Mesenchymal stem cell (in vitro differentiated cells and primary cell): ENCODE data around the gene TIMM23.

Source experiments
- DNase-seq: peaks from one replicate; pipeline ENCODE4 v3.0.0-alpha.2; 2013
- H2AFZ ChIP-seq: one replicate; pipeline ENCODE4 v1.6.1; 2013; ENCODE audit warnings: low read depth, mild to moderate bottlenecking, control low read depth, inconsistent platforms, low read length, moderate library complexity
- H2AK5ac ChIP-seq: 2 replicates; pipeline ENCODE4 v1.6.1; 2013; ENCODE audit warnings: low read length, moderate library complexity, mild to moderate bottlenecking, inconsistent platforms; ENCODE audit not compliant: severe bottlenecking
- H2BK120ac ChIP-seq: one replicate; pipeline ENCODE4 v1.6.1; 2013; ENCODE audit warnings: low read depth, mild to moderate bottlenecking, inconsistent platforms, low read length, moderate library complexity
- H2BK12ac ChIP-seq, 2 experiments: one replicate each; pipeline ENCODE4 v1.6.1; 2013; ENCODE audit warnings: inconsistent platforms in 2 of 2, low read length in 2 of 2, mild to moderate bottlenecking in 2 of 2, moderate library complexity in 2 of 2, control low read depth in 1 of 2
- H2BK15ac ChIP-seq: one replicate; pipeline ENCODE4 v1.6.1; 2013; ENCODE audit warnings: mild to moderate bottlenecking, low read depth, inconsistent platforms; ENCODE audit not compliant: poor library complexity, severe bottlenecking
- H2BK5ac ChIP-seq: 2 replicates; pipeline ENCODE4 v1.6.1; 2013; ENCODE audit warnings: low read depth, mild to moderate bottlenecking, low read length, control low read depth, inconsistent platforms; ENCODE audit not compliant: poor library complexity, severe bottlenecking
- H3K14ac ChIP-seq, 2 experiments: one replicate each; pipeline ENCODE4 v1.6.1; 2013; ENCODE audit warnings: inconsistent platforms in 2 of 2, low read length in 2 of 2, control low read depth in 1 of 2, mild to moderate bottlenecking in 1 of 2, moderate library complexity in 1 of 2
- H3K18ac ChIP-seq, 2 experiments: one replicate each; pipeline ENCODE4 v1.6.1; 2013; ENCODE audit warnings: inconsistent platforms in 2 of 2, low read length in 2 of 2, control low read depth in 1 of 2, low read depth in 1 of 2, mild to moderate bottlenecking in 1 of 2
- H3K23ac ChIP-seq, 2 experiments: one replicate each; pipeline ENCODE4 v1.6.1; 2013; ENCODE audit warnings: inconsistent platforms in 2 of 2, low read length in 2 of 2, mild to moderate bottlenecking in 2 of 2, moderate library complexity in 2 of 2, control low read depth in 1 of 2
- H3K27ac ChIP-seq: 2 replicates; pipeline ENCODE4 v1.5.1; 2013; ENCODE audit warnings: mild to moderate bottlenecking, moderate library complexity, low read length, control low read depth, inconsistent platforms; ENCODE audit not compliant: poor library complexity, severe bottlenecking
- H3K27me3 ChIP-seq, 2 experiments: 2 replicates each; pipeline versions ENCODE4 v1.6.1 to v1.7.0; 2013; ENCODE audit warnings: low read length in 2 of 2, mild to moderate bottlenecking in 2 of 2, moderate library complexity in 2 of 2, control low read depth in 1 of 2, inconsistent platforms in 1 of 2; ENCODE audit not compliant: control insufficient read depth in 1 of 2, insufficient read depth in 1 of 2
- H3K36me3 ChIP-seq, 2 experiments: 2 replicates each; pipeline versions ENCODE4 v1.6.1 to v1.7.0; 2013; ENCODE audit warnings: low read length in 2 of 2, control low read depth in 1 of 2, inconsistent platforms in 1 of 2, low read depth in 1 of 2, mild to moderate bottlenecking in 1 of 2; ENCODE audit not compliant: insufficient read depth in 2 of 2, control insufficient read depth in 1 of 2
- H3K4ac ChIP-seq, 2 experiments: one replicate each; pipeline ENCODE4 v1.6.1; 2013; ENCODE audit warnings: inconsistent platforms in 2 of 2, low read length in 2 of 2, mild to moderate bottlenecking in 2 of 2, moderate library complexity in 2 of 2, control low read depth in 1 of 2, low read depth in 1 of 2
- H3K4me1 ChIP-seq: 2 replicates; pipeline ENCODE4 v1.6.1; 2013; ENCODE audit warnings: low read depth, low read length, control low read depth; ENCODE audit not compliant: control insufficient read depth, insufficient read depth
- H3K4me2 ChIP-seq: 2 replicates; pipeline ENCODE4 v1.6.1; 2013; ENCODE audit warnings: low read length, mild to moderate bottlenecking, inconsistent platforms; ENCODE audit not compliant: poor library complexity, severe bottlenecking
- H3K4me3 ChIP-seq, 2 experiments: 2 replicates each; pipeline versions ENCODE4 v1.5.1 to v1.7.0; 2013; ENCODE audit warnings: low read length in 2 of 2, mild to moderate bottlenecking in 2 of 2, control low read depth in 1 of 2, low read depth in 1 of 2; ENCODE audit not compliant: insufficient read depth in 1 of 2
- H3K79me1 ChIP-seq: replicated peaks from 2 replicates; pipeline ENCODE4 v1.6.1; 2013; ENCODE audit warnings: mild to moderate bottlenecking, control low read depth, low read length, inconsistent platforms; ENCODE audit not compliant: poor library complexity, severe bottlenecking
- H3K9ac ChIP-seq: 2 replicates; pipeline ENCODE4 v1.7.0; 2013; ENCODE audit warnings: mild to moderate bottlenecking, low read length, moderate library complexity
- H3K9me3 ChIP-seq: 2 replicates; pipeline ENCODE4 v1.7.0; 2013; ENCODE audit warnings: mild to moderate bottlenecking, low read length; ENCODE audit not compliant: control insufficient read depth
- H4K8ac ChIP-seq: one replicate; pipeline ENCODE4 v1.6.1; 2013; ENCODE audit warnings: inconsistent platforms, mild to moderate bottlenecking, low read length, moderate library complexity
- H4K91ac ChIP-seq: one replicate; pipeline ENCODE4 v1.6.1; 2013; ENCODE audit warnings: mild to moderate bottlenecking, low read length, inconsistent platforms
- WGBS: methylation state at CpG from one replicate; pipeline ENCODE4 v1.1.7; 2013; ENCODE audit warnings: mixed read lengths; 5-methylcytosine and 5-hydroxymethylcytosine counted together

The TIMM23 gene

DNA sequence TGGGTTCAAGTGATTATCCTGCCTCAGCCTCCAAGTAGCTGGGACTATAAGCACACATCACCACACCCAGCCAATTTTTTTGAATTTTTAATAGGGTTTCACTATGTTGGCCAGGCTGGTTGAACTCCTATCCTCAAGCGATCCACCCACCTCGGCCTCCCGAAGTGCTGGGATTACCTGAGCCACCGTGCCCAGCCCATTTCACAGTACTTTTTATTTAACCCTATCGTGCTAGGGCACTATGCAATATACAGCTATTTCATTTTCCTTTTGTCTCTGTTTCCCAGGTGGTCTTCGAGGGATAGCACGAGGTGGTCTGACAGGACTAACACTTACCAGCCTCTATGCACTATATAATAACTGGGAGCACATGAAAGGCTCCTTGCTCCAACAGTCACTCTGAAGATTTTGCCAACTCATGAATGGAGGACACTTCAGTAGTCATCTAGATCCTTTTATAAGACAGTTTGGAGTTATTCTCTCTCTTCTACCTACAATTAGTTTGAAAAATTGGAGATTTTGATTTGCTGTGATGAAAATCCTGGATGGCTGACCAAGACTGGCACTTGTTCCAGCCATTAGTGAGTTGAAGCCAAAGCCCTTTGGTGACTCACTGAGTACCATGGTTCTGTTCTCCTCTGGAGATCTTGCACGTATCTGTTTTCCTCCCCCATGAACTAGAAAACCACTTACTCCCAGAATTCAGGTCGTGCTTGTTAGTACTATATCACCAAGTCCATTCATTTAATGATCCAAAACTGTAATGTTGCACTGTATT, 30.8 kb downstream of the TIMM23 start:
- Histone ChIP-seq H3K36me3 (peaks cover 23 to 94% of the 10 kb centered on the region in 2 experiments), H2BK15ac (no peak overlapping the region), H4K8ac (no peak overlapping the region), H3K4me3 (no peak overlapping the region), H3K18ac (no peak overlapping the region), H3K4me1 (peaks cover 1% of the 10 kb centered on the region), H2AFZ (no peak overlapping the region), H3K27ac (no peak overlapping the region), H3K23ac (no peak overlapping the region), H3K4me2 (no peak overlapping the region), H3K79me1 (peaks cover 23% of the 10 kb centered on the region), H3K9ac (no peak overlapping the region), H2AK5ac (no peak overlapping the region), H2BK12ac (no peak overlapping the region), H3K9me3 (no peaks in the 10 kb centered on the region), H3K4ac (no peak overlapping the region), H2BK120ac (no peak overlapping the region), H4K91ac (no peak overlapping the region), H2BK5ac (no peak overlapping the region), H3K27me3 (no peaks in the 10 kb centered on the region), H3K14ac (no peak overlapping the region)
- 97% methylated on average over 9 of the region's 9 CpGs for WGBS
- DNase-seq = no peak

- Histone ChIP-seq H3K9me3 (no peaks in the 10 kb centered on the region), H3K4me3 (no peak overlapping the region), H4K8ac (no peak overlapping the region), H2BK12ac (no peak overlapping the region), H3K9ac (peak overlapping the region; percentile 45), H3K27ac (no peak overlapping the region), H3K23ac (no peak overlapping the region), H2AFZ (no peak overlapping the region), H3K14ac (no peak overlapping the region), H2BK5ac (no peak overlapping the region), H2BK15ac (no peak overlapping the region), H2BK120ac (no peak overlapping the region), H3K18ac (no peak overlapping the region), H3K27me3 (no peaks in the 10 kb centered on the region), H4K91ac (no peak overlapping the region), H3K4me2 (no peak overlapping the region), H3K36me3 (peaks cover 21 to 98% of the 10 kb centered on the region in 2 experiments), H3K4me1 (peaks cover 1% of the 10 kb centered on the region), H2AK5ac (no peak overlapping the region), H3K4ac (no peak overlapping the region), H3K79me1 (peaks cover 20% of the 10 kb centered on the region)
- no peak for DNase-seq
- no CpG with 5 or more reads among the region's 2 CpGs for WGBS
These were observed 32.7 kb downstream of the TIMM23 start for GRCh38 chr10:46004963-46005362.

GRCh38 chr10:46005383-46005782, 33.1 kb downstream of the TIMM23 start:
- no peaks in the 10 kb centered on the region for H3K9me3 ChIP-seq
- DNase-seq = no peak
- H3K4me1 ChIP-seq = peaks cover 1% of the 10 kb centered on the region
- H3K18ac ChIP-seq = no peak overlapping the region
- H3K4me2 ChIP-seq = no peak overlapping the region
- no peak overlapping the region for H3K4ac ChIP-seq
- peaks cover 25 to 98% of the 10 kb centered on the region in 2 experiments for H3K36me3 ChIP-seq
- H3K14ac ChIP-seq = no peak overlapping the region
- H2BK15ac ChIP-seq = no peak overlapping the region
- WGBS = 97% methylated on average over 4 of the region's 4 CpGs
- no peak overlapping the region for H2AFZ ChIP-seq
- H3K79me1 ChIP-seq = peaks cover 23% of the 10 kb centered on the region
- H4K8ac ChIP-seq = no peak overlapping the region
- H4K91ac ChIP-seq = no peak overlapping the region
- H2BK120ac ChIP-seq = no peak overlapping the region
- H3K27me3 ChIP-seq = no peaks in the 10 kb centered on the region
- no peak overlapping the region for H3K4me3 ChIP-seq
- H2AK5ac ChIP-seq = no peak overlapping the region
- H3K9ac ChIP-seq = peak overlapping the region; percentile 45
- H2BK5ac ChIP-seq = no peak overlapping the region
- no peak overlapping the region for H3K23ac ChIP-seq
- H3K27ac ChIP-seq = peak overlapping the region; percentile 26
- no peak overlapping the region for H2BK12ac ChIP-seq

DNA sequence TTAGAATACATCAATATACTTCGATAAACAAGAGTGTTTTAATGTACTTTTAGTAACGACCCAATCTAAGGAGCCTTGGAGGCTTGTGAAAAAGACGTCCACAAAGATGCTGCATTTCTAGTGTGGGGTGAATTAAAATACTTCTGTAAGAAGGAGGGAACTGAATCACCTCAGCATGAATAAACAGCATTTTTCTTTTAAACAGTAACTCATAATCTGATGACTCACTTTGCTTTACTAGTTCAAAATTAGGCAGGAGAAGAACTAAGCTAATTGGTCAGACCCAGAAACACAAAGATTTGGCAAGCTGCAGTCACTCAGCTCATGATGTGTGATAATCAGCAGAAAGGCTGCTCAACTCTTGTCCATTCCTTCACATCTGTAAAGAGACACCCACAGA, 33.9 kb downstream of the TIMM23 start:
- WGBS = no CpG with 5 or more reads among the region's 3 CpGs
- Histone ChIP-seq H3K9me3 (no peaks in the 10 kb centered on the region), H2BK120ac (no peak overlapping the region), H2BK15ac (no peak overlapping the region), H3K4me3 (no peak overlapping the region), H2BK5ac (no peak overlapping the region), H3K4me1 (peaks cover 1% of the 10 kb centered on the region), H3K4me2 (no peak overlapping the region), H4K8ac (no peak overlapping the region), H3K27me3 (no peaks in the 10 kb centered on the region), H2AK5ac (no peak overlapping the region), H3K9ac (peak overlapping the region; percentile 45), H3K27ac (peak overlapping the region; percentile 52), H2AFZ (no peak overlapping the region), H3K4ac (no peak overlapping the region), H3K79me1 (peaks cover 28% of the 10 kb centered on the region), H4K91ac (no peak overlapping the region), H3K14ac (no peak overlapping the region), H3K18ac (no peak overlapping the region), H3K36me3 (peaks cover 31 to 98% of the 10 kb centered on the region in 2 experiments), H3K23ac (no peak overlapping the region), H2BK12ac (no peak overlapping the region)
- peak; percentile 32 for DNase-seq
